Mucosa of stomach (tissue), 1 donor: ENCODE results near the gene FHIT.

ENCODE experiments used
- H3K27me3 ChIP-seq: one replicate; pipeline ENCODE4 v1.7.0; 2013; ENCODE audit warnings: mild to moderate bottlenecking, low read length; ENCODE audit not compliant: control insufficient read depth, insufficient read depth
- H3K36me3 ChIP-seq: one replicate; pipeline ENCODE4 v1.7.0; 2013; ENCODE audit warnings: low read length; ENCODE audit not compliant: control insufficient read depth, insufficient read depth
- H3K4me1 ChIP-seq: one replicate; pipeline ENCODE4 v1.7.0; 2013; ENCODE audit warnings: mild to moderate bottlenecking, low read length; ENCODE audit not compliant: control insufficient read depth, insufficient read depth
- H3K4me3 ChIP-seq: one replicate; pipeline ENCODE4 v1.7.0; 2013; ENCODE audit warnings: low read length
- H3K9ac ChIP-seq: one replicate; pipeline ENCODE4 v1.7.0; 2013; ENCODE audit warnings: mild to moderate bottlenecking, low read length, moderate library complexity
- H3K9me3 ChIP-seq: one replicate; pipeline ENCODE4 v1.7.0; 2013; ENCODE audit warnings: mild to moderate bottlenecking, low read length, moderate library complexity; ENCODE audit not compliant: control insufficient read depth
- donor health status: Pancreatic carcinoma.

Gene FHIT

GRCh38 chr3:60198179-60198720, 1053.0 kb downstream of the FHIT start:
- Histone ChIP-seq H3K4me1 (no peaks in the 10 kb centered on the region), H3K4me3 (no peak overlapping the region), H3K36me3 (no peaks in the 10 kb centered on the region), H3K9me3 (no peaks in the 10 kb centered on the region), H3K27me3 (no peaks in the 10 kb centered on the region), H3K9ac (no peak overlapping the region)

- Histone ChIP-seq H3K4me1 (no peaks in the 10 kb centered on the region), H3K9me3 (no peaks in the 10 kb centered on the region), H3K36me3 (no peaks in the 10 kb centered on the region), H3K27me3 (no peaks in the 10 kb centered on the region), H3K9ac (no peak overlapping the region), H3K4me3 (no peak overlapping the region)
Observed at GRCh38 chr3:60192297-60193114, 1058.7 kb downstream of the FHIT start.

- Histone ChIP-seq H3K4me3 (no peak overlapping the region), H3K9ac (no peak overlapping the region), H3K4me1 (no peaks in the 10 kb centered on the region), H3K36me3 (no peaks in the 10 kb centered on the region), H3K9me3 (no peaks in the 10 kb centered on the region), H3K27me3 (no peaks in the 10 kb centered on the region)
Observed at GRCh38 chr3:60190073-60190472, 1061.2 kb downstream of the FHIT start.

- Histone ChIP-seq H3K9me3 (no peaks in the 10 kb centered on the region), H3K4me3 (no peak overlapping the region), H3K4me1 (no peaks in the 10 kb centered on the region), H3K36me3 (no peaks in the 10 kb centered on the region), H3K27me3 (no peaks in the 10 kb centered on the region), H3K9ac (no peak overlapping the region)
Observed at GRCh38 chr3:60189304-60189703, 1061.9 kb downstream of the FHIT start.

- no peak overlapping the region for H3K9ac ChIP-seq
- no peak overlapping the region for H3K4me3 ChIP-seq
- no peaks in the 10 kb centered on the region for H3K9me3 ChIP-seq
- H3K4me1 ChIP-seq: no peaks in the 10 kb centered on the region
- no peaks in the 10 kb centered on the region for H3K27me3 ChIP-seq
- H3K36me3 ChIP-seq: no peaks in the 10 kb centered on the region
Observed at GRCh38 chr3:60188803-60189202, 1062.4 kb downstream of the FHIT start.

GRCh38 chr3:60187343-60187742, 1063.9 kb downstream of the FHIT start:
- no peaks in the 10 kb centered on the region for H3K27me3 ChIP-seq
- no peak overlapping the region for H3K9ac ChIP-seq
- no peaks in the 10 kb centered on the region for H3K36me3 ChIP-seq
- no peak overlapping the region for H3K4me3 ChIP-seq
- no peaks in the 10 kb centered on the region for H3K9me3 ChIP-seq
- no peaks in the 10 kb centered on the region for H3K4me1 ChIP-seq

GRCh38 chr3:60186359-60186758, 1064.9 kb downstream of the FHIT start:
- H3K4me1 ChIP-seq: no peaks in the 10 kb centered on the region
- H3K36me3 ChIP-seq: no peaks in the 10 kb centered on the region
- no peaks in the 10 kb centered on the region for H3K27me3 ChIP-seq
- H3K9me3 ChIP-seq: no peaks in the 10 kb centered on the region
- H3K9ac ChIP-seq: no peak overlapping the region
- no peak overlapping the region for H3K4me3 ChIP-seq

GRCh38 chr3:60185161-60185560, 1066.1 kb downstream of the FHIT start:
- no peaks in the 10 kb centered on the region for H3K36me3 ChIP-seq
- H3K4me3 ChIP-seq: no peak overlapping the region
- no peaks in the 10 kb centered on the region for H3K4me1 ChIP-seq
- no peaks in the 10 kb centered on the region for H3K27me3 ChIP-seq
- no peaks in the 10 kb centered on the region for H3K9me3 ChIP-seq
- no peak overlapping the region for H3K9ac ChIP-seq

GRCh38 chr3:60182697-60183096, 1068.6 kb downstream of the FHIT start:
- Histone ChIP-seq H3K9ac (no peak overlapping the region), H3K4me1 (no peaks in the 10 kb centered on the region), H3K9me3 (no peaks in the 10 kb centered on the region), H3K27me3 (no peaks in the 10 kb centered on the region), H3K4me3 (no peak overlapping the region), H3K36me3 (no peaks in the 10 kb centered on the region)

GRCh38 chr3:60178931-60179653, 1072.2 kb downstream of the FHIT start:
- Histone ChIP-seq H3K4me3 (no peak overlapping the region), H3K4me1 (no peaks in the 10 kb centered on the region), H3K9ac (no peak overlapping the region), H3K27me3 (no peaks in the 10 kb centered on the region), H3K9me3 (no peaks in the 10 kb centered on the region), H3K36me3 (no peaks in the 10 kb centered on the region)

GRCh38 chr3:60177726-60178125, 1073.5 kb downstream of the FHIT start:
- H3K9me3 ChIP-seq: no peaks in the 10 kb centered on the region
- no peak overlapping the region for H3K4me3 ChIP-seq
- H3K9ac ChIP-seq: no peak overlapping the region
- no peaks in the 10 kb centered on the region for H3K27me3 ChIP-seq
- H3K36me3 ChIP-seq: no peaks in the 10 kb centered on the region
- H3K4me1 ChIP-seq: no peaks in the 10 kb centered on the region

- Histone ChIP-seq H3K4me3 (no peak overlapping the region), H3K27me3 (no peaks in the 10 kb centered on the region), H3K9me3 (no peaks in the 10 kb centered on the region), H3K36me3 (no peaks in the 10 kb centered on the region), H3K9ac (no peak overlapping the region), H3K4me1 (no peaks in the 10 kb centered on the region)
Observed at GRCh38 chr3:60176614-60177013, 1074.6 kb downstream of the FHIT start.
